ENCODE measurements around the gene NTM. TPM values are rescaled to one million over a fixed set of nuclear protein-coding genes. Genes with fewer than 3 reads are reported as not detected.

NTM gene
- total and polyA plus RNA-seq, 12 donors = 0.43 to 3.0 (median 1.3) TPM

DNA sequence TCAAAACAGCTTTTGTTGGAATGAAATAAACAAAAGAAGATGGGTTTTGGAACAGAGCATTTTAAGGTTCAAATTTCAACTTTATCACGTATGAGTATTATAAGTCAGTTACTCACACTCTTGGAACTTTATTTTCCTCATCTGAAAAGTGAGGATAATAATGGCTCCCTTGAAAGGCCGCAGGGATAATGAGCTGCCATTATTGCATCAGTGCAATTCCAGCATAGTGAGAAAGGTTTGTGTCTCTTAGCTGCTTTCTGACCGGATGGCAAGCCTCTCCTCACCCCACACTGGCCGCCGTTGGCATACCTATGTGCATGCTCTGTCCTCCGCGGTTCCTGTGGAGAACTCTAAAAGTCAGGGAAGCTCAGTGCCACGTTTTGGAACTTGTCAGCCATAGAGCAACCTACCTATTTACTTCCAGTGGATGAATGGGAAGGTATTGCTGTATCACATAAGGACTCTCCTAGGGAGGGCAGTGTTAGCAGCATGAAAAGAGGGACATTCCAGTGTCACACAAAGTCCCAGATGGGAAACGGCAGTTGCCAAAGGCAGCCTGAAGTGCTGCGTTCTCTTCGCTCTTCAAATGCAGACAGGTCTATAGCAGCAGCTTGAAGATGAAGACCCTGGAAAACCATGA is 368.9 kb downstream of the NTM start:
- H3K27ac ChIP-seq = no peak overlapping the region
- 66 to 72% methylated on average over 11 of the region's 11 CpGs for WGBS, 2 donors
- TF ChIP-seq, protein P1, sequence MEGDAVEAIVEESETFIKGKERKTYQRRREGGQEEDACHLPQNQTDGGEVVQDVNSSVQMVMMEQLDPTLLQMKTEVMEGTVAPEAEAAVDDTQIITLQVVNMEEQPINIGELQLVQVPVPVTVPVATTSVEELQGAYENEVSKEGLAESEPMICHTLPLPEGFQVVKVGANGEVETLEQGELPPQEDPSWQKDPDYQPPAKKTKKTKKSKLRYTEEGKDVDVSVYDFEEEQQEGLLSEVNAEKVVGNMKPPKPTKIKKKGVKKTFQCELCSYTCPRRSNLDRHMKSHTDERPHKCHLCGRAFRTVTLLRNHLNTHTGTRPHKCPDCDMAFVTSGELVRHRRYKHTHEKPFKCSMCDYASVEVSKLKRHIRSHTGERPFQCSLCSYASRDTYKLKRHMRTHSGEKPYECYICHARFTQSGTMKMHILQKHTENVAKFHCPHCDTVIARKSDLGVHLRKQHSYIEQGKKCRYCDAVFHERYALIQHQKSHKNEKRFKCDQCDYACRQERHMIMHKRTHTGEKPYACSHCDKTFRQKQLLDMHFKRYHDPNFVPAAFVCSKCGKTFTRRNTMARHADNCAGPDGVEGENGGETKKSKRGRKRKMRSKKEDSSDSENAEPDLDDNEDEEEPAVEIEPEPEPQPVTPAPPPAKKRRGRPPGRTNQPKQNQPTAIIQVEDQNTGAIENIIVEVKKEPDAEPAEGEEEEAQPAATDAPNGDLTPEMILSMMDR (IDR thresholded peaks at IDR 0.05) = no peak
- H3K27me3 ChIP-seq = peaks cover 0 to 65% (median 25%) of the 10 kb centered on the region in 7 donors
- no peak for ATAC-seq
- H3K4me1 ChIP-seq = no peaks in the 10 kb centered on the region
- H3K9me3 ChIP-seq = no peaks in the 10 kb centered on the region
- intact Hi-C loops (cut with DNase I) = no loop called here
- H3K4me3 ChIP-seq = no peak overlapping the region
- no peak for DNase-seq
- H3K36me3 ChIP-seq = no peaks in the 10 kb centered on the region

DNA sequence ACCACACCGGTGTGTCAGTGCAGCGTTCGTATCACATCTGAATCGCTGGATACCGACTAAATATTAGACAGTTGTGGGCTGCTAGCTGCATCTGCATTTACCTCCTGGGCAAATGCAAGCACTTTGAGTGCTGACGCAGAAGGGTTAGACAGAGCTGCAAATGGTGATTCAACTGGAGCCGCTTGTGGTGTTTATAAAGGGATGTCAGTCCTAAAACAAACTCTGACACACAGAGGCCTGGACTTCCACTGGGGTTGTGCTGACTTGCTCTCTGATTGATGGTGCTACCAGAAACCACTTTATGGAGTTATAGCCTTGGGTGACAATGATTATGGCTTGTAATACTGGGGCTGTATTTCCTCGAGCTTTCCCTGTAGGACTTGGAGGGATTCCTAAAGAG is 374.4 kb downstream of the NTM start:
- DNase-seq (no peak), ATAC-seq (no peak)
- intact Hi-C loops (cut with DNase I) = loop anchor here in 2 of 10 donors (5.0 to 10.0 kb wide), 3 partner anchors 120 to 1200 kb away; no protein-coding TSS in a partner anchor
- Histone ChIP-seq H3K4me3 (no peak overlapping the region), H3K27ac (no peak overlapping the region), H3K9me3 (no peaks in the 10 kb centered on the region), H3K36me3 (no peaks in the 10 kb centered on the region), H3K4me1 (peaks cover 0 to 11% (median 0%) of the 10 kb centered on the region in 9 donors), H3K27me3 (peaks cover 0 to 62% (median 16%) of the 10 kb centered on the region in 7 donors)
- 77 to 86% methylated on average over 8 of the region's 8 CpGs for WGBS, 2 donors
- TF ChIP-seq, protein P1 (IDR thresholded peaks at IDR 0.05) = no peak

DNA sequence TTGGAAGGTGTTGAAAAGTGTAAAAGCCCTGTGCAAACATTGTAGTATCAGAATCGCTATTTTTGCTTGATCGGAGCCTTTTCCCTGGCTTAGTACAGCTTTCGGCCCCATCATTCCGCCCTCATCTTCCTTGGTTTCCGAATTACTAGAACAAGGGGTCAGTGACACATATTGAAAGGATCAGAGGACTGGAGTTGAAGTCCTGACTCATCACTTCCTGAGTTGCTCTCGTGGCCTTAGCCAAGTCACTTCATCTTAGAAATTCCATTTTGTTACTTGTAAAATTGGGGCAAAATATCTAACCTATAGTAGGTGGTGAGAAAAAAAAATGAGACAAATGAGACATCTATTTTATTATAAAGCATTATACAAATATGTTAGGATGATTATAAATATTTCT is 375.0 kb downstream of the NTM start:
- H3K4me3 ChIP-seq = no peak overlapping the region
- WGBS, 2 donors = 51 to 55% methylated on average over 6 of the region's 6 CpGs
- H3K27ac ChIP-seq = no peak overlapping the region
- H3K36me3 ChIP-seq = no peaks in the 10 kb centered on the region
- H3K27me3 ChIP-seq = peaks cover 0 to 60% (median 12%) of the 10 kb centered on the region in 7 donors
- TF ChIP-seq, protein P1 (IDR thresholded peaks at IDR 0.05) = no peak
- H3K9me3 ChIP-seq = no peaks in the 10 kb centered on the region
- DNase-seq (no peak), ATAC-seq (no peak)
- intact Hi-C loops (cut with DNase I) = loop anchor here in 2 of 10 donors (5.0 to 10.0 kb wide), 3 partner anchors 119 to 1199 kb away; no protein-coding TSS in a partner anchor
- peaks cover 0 to 11% (median 0%) of the 10 kb centered on the region in 9 donors for H3K4me1 ChIP-seq

DNA sequence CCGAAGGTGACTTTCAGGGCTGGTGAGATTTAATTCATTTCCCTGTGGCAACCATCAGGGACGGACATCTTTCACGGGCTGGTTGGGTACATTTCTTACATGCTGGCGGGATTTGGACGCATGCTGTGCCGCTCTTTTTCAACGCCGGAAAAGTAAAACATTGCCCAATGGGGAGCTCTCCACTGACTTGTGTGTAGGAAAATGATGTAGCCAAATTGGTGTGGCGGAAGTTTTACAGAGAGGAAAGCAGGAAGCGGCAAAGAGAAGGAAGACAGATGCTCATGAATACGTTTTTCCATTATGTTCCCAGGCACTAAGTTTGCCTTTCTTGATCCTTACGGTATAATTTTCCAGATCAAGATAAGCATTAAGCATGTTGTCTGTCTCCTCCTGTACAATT is 375.8 kb downstream of the NTM start:
- Histone ChIP-seq H3K36me3 (no peaks in the 10 kb centered on the region), H3K27me3 (peaks cover 0 to 55% (median 9%) of the 10 kb centered on the region in 7 donors), H3K4me1 (peaks cover 0 to 11% (median 0%) of the 10 kb centered on the region in 9 donors), H3K9me3 (no peaks in the 10 kb centered on the region), H3K4me3 (no peak overlapping the region), H3K27ac (no peak overlapping the region)
- intact Hi-C loops (cut with DNase I) = loop anchor here in 2 of 10 donors (5.0 to 10.0 kb wide), 3 partner anchors 119 to 1199 kb away; no protein-coding TSS in a partner anchor
- TF ChIP-seq, protein P1 (IDR thresholded peaks at IDR 0.05) = no peak
- ATAC-seq (no peak), DNase-seq (no peak)
- WGBS, 2 donors = 75 to 76% methylated on average over 12 of the region's 12 CpGs
